Right kidney (tissue), 1 donor: ENCODE data around the gene RBM8A.
A peak's percentile ranks its signal among the peaks of the same experiment; 100 is the strongest.

Source experiments
- DNase-seq: peaks from one replicate; pipeline ENCODE4 v3.0.0-alpha.2; 2016

Gene RBM8A

DNA sequence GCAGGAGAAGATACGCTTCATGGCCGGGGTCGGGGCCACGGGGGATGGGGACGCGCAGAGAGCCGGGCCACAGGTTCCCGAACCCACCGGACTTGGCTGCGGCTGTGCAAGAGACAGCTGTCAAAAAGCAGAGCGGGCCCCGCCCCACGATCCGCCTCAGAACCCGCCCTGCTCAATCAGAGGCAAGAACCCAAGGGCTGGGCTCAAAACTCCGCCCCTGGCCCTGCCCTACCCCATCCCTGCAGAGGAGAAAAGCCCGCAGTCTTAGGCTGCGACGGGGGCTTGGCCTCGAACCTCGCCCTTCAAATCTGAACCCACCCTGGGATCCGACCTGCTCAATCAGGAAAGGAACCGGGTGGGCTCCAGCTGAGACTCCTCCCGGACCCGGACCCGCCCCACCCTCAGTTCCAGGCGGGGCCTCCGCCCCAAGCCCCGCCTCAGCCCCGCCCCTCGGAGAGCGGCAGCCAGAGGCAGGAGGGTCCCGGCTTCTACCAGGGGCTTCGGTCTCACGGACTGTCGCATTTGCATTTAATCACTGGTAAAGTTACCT, 41.5 kb downstream of the RBM8A start, which contains the start of gene ANKRD35:
Gene ANKRD35, minus strand, starts transcription at position 129 of the 550 bp plus-strand sequence. Its CDS starts 108 bp downstream, at position 21.
- DNase-seq: peak; percentile 88

DNA sequence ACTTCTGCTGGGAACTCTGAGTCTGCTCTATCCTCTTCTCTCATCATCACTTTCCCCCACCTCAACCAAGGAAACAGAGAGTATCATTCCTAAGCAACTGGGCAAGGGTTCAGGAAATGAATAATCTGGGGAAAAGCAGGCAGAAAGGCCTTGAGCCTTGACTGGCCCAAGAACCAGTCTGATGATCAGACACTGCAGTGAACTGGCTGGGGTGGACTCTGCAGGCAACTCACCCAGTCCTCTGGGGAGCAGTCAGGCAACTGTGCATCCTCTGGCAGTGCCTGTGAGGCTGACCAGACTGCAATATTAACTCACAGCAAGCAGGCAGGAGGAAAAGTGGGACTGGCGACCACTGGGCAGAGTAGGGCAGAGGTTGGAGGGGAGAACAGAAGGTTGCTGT, 42.6 kb downstream of the RBM8A start:
- no peak for DNase-seq

DNA sequence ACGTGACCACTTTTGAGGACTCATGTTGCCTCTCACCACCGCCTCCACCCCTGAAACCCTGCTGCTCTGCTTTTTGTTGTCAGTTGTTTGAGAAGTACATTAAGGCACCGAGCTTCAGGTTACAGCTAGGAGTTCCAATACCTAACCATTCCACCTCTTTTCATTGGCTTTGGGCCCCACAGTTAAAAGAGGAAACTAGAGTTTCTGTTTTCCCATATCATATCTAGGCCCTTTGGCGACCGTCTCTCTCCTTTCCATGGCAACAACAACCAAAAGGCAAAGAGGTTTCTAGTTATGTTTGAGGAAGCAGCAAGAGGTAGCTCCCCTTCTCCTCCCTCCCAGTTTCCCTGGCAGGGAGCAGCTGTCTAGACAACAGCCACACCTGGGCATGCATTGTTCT, 47.5 kb downstream of the RBM8A start:
- DNase-seq: no peak

DNA sequence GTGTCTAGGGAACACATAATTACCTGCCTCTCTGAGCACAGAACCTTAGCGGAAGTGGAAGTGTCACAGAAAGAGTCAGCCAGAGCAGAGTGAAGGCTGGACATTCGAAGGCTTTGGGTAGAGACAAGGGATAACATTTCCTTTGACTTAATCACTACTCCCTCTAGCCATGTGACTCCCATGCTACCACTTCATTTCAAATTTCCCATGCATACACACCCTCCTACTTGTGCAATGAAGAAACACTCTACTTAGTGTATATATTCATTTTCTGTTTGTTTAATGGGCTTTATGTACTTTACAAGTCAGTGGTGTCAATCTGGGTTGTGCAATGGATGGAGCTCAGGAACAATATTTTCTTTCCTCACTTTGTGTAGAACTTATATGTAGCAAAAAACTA, 48.6 kb downstream of the RBM8A start:
- no peak for DNase-seq

DNA sequence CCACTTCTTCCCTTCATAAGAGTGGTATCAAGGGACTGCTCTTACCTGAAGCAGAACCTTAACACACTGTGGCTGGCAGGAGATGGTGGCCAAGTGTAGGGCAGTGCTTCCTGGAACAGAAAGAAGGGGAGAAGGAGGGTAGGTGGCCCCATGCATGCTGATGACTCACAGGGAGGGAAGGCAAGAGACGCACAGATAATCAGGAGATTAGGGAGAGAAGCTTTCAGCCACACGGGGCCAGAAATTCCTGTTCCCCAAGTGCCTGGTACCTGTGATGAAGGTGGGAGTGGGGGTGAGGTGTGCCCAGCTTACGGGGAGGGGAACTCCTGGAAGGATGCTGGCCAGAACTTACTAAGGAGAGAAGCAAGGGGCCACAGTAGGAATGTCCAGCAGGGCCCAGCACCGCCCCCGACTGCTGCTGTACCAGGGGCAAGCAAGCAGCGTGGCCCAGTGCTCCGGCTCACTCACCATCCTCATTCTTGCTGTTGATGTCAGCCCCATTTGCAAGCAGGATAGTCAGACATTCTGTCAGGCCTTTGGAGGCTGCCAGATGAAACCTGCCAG, 49.3 kb downstream of the RBM8A start:
- DNase-seq: no peak

DNA sequence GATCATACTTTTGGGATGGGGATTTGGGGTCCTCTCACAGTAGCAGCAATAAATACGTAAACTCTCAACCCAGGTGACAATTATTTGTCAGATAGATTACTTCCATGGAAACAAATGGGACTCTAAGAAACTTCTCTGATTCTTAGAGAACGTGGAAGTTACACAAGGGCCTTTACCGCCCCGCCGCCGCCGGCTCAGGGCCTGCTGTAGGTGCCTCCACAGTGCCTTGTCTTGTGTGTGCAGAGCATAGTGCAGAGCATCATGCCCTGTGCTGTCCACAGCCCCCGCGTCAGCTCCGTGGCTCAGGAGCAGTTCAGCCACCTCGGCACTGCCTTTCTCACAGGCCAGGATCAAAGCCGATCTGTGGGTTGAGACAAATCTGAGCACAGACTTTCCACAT, 52.6 kb downstream of the RBM8A start:
- no peak for DNase-seq

DNA sequence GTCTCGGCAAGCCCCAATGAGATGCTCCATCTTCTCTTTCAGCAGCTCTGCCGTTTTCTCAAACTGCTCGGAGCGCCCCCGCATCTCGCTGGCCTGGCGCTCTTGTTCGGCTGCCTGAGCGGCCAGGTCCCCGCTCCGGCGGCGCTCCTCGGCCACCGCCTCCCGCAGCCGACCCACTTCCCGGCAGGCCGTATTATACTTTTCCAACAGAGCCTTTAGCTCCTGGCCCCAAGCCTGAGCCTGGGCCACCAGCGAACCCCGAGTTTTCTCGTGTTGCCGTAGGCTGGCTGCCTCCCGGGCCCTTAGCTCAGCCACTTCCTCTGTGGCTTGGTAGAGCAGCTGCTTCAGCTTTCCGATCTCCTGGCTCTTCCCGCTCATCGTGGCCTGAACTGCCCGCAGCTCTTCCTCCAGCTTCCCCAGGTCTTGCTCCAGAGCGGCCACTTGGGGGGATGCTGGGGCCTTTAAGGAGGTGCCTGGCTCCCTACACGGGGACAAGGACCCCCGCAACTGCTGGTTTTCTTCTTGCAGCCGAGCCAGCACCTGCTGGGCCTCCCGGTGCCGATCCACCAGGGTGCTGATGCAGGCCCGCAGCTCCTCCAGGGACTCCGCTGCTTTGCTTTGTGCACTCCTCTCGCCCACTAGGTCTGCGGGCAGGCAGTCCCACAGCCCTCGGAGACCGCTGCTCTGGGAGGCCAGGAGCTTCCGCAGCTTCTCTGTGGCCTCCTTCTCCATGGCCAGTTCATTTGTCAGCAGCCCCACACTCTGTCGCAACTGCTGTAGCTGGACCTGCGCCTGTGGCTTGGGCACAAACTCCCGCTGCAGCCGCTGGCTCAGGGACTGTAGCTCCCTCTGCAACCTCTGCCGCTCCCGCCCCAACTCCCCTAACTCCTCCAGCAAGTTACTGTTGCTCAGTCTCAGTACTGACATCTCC, 55.0 kb downstream of the RBM8A start:
- peak; percentile 92 for DNase-seq
